22Rv1 (cell line): ENCODE measurements around the gene CTNNBIP1.

Experiments used
- H3K27ac ChIP-seq: fragments of 450-650 bp; 2 replicates; pipeline ENCODE4 v1.5.1; 2017
- ZFX ChIP-seq: fragments of 450-650 bp; IDR thresholded peaks from 2 replicates; pipeline ENCODE4 v1.6.1; 2017; ENCODE audit warnings: antibody characterized with exemption, borderline replicate concordance
- TF ChIP-seq, protein P1 (sequence below): fragments of 450-650 bp; IDR thresholded peaks from 2 replicates; pipeline ENCODE4 v1.5.1; 2017; ENCODE audit warnings: mild to moderate bottlenecking

CTNNBIP1 gene

DNA sequence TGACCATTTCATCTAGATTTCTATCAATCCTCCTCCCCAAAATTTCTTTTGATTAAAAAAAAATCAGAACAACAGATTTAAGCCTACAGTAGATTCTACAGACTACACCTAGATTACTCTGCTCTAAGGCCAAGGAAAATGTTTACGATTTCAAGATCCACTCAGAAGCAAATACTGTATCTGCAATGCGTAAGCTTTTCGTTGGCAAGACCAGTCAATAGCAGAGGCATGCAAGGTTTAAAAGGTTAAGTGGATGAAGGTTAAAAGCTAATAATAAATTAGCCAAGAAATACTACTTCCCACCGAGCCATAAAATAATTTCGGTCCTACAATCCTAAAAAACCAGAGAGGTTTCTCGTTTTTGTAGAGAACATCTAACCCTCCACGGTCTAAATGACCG lies 87.6 kb downstream of the CTNNBIP1 start:
- no peak for TF ChIP-seq ZFX
- TF ChIP-seq, protein P1, sequence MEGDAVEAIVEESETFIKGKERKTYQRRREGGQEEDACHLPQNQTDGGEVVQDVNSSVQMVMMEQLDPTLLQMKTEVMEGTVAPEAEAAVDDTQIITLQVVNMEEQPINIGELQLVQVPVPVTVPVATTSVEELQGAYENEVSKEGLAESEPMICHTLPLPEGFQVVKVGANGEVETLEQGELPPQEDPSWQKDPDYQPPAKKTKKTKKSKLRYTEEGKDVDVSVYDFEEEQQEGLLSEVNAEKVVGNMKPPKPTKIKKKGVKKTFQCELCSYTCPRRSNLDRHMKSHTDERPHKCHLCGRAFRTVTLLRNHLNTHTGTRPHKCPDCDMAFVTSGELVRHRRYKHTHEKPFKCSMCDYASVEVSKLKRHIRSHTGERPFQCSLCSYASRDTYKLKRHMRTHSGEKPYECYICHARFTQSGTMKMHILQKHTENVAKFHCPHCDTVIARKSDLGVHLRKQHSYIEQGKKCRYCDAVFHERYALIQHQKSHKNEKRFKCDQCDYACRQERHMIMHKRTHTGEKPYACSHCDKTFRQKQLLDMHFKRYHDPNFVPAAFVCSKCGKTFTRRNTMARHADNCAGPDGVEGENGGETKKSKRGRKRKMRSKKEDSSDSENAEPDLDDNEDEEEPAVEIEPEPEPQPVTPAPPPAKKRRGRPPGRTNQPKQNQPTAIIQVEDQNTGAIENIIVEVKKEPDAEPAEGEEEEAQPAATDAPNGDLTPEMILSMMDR, result no peak
- peak overlapping the region; percentile 94 for H3K27ac ChIP-seq

DNA sequence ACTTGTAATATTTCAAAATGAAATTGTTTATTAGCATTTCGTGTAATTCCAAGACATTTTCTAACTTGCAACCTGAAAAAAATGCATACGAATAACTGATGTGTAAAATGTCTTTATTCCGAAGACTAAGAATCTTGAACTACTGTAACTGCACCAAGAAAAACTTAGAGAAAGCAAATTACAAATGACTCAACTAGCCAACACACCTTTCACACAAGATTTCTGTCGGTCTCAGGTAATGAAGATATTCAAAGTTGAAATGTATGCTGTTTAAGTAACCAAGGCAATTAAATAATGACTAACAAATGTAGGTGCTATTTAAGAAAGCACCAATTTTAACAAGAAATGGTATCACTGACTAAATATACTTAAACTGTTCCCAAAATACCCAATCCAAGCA lies 88.4 kb downstream of the CTNNBIP1 start:
- no peak overlapping the region for H3K27ac ChIP-seq
- no peak for TF ChIP-seq ZFX
- TF ChIP-seq, protein P1, result no peak

DNA sequence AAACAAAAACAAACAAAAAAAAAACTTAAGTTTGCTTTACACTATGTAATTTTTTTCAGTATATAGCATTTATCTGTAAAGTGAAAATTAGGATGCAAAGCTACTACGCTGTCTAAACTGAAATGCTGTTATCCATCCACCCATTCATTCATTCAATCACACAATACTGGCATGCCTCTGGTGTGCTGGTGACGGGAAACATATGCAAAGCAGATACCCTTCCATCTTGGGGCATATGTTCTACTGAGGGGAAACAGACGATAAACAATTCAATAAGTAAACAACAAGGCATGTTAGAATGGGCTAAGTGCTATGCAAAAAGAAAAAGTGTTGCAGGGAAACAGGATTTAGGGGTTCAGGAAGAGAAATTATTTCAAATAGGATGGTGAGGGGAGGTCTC lies 89.5 kb downstream of the CTNNBIP1 start:
- H3K27ac ChIP-seq, result no peak overlapping the region
- TF ChIP-seq, protein P1, result no peak
- no peak for TF ChIP-seq ZFX

DNA sequence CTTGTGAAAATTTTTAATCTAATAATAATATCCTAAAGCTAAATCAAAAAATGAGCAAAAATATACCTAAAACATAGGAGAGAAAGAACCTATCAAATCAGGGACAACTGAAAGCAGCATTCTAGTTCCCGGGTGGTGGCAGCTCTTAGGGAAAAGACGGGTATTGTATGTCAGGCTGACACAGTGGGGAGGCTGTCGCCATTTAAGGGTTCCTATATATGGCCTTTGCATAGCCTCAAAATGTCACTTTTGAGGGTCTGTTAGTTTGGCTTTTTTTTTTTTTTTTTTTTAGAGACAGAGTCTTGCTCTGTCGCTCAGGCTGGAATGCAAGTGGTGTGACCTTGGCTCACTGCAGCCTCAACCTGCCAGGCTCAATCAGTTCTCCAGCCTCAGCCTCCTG lies 92.3 kb downstream of the CTNNBIP1 start:
- H3K27ac ChIP-seq, result no peak overlapping the region

DNA sequence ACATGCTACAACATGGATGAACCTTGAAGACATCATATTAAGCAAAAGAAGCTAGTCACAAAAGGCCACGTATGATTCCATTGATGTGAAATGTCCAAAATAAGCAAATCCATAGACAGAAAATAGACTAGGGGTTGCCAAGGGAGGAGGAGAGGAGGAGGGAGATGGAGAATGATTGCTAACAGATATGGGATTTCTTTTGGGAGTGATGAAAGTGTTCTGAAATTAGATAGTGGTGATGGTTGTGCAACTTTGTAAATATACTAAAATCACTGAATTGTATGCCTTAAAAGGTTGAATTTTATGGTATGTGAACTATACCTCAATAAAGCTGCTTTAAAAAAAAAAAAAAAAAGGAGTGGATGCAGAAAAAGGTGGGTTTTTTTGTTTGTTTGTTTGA lies 93.9 kb downstream of the CTNNBIP1 start:
- no peak for TF ChIP-seq ZFX
- TF ChIP-seq, protein P1, result no peak

More for the DNA sequence above, 92.3 kb downstream of the CTNNBIP1 start:
- no peak for TF ChIP-seq ZFX
- TF ChIP-seq, protein P1, result no peak

DNA sequence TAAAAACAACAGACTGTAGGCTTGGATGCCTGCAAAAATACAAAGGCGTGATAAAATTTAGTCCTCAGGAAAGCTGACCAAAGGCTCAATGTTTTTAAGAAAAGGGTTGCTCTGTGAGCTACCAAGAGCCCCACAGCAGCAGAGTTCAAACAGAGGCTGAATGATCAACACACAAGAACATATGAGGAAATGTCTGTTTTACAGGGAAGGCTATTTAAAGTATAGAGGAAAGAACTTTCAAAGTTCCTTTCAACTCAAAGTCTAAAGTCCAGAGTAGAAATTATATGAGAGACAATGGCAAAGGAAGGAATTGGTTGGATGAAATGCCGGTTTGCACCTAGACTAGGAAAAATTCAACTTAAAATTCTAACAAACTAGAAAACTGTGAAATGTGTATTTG lies 94.9 kb downstream of the CTNNBIP1 start:
- TF ChIP-seq ZFX, result no peak
- TF ChIP-seq, protein P1, result no peak
- H3K27ac ChIP-seq, result peak overlapping the region; percentile 25; the same call in 1 of the 2 replicates

More for the DNA sequence above, 93.9 kb downstream of the CTNNBIP1 start:
- no peak overlapping the region for H3K27ac ChIP-seq

DNA sequence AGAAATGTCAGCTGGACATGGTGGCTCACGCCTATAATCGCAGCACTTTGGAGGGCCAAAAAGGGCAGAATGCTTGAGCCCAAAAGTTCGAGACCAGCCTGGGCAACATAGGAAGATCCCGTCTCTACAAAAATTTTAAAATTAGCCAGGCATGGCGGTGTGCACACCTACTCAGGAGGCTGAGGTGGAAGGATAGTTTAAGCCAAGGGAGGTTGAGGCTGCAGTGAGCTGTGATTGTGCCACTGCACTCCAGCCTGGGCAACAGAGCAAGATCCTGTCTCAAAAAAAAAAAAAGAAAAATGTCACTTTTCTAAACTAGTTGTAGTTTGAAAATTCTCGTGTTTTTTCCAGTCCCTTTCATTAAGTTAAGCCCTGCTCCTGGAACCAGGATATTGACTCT lies 95.5 kb downstream of the CTNNBIP1 start:
- no peak for TF ChIP-seq ZFX
- TF ChIP-seq, protein P1, result no peak

More for the DNA sequence above, 95.5 kb downstream of the CTNNBIP1 start:
- peak overlapping the region; percentile 25; the same call in 1 of the 2 replicates for H3K27ac ChIP-seq
